HG03378 (cell line): Measurements from ENCODE around the gene ATP8B2.
"Not testable (repeated sequence)": the region's sequence is repeated elsewhere in the genome, so short reads cannot be mapped to it uniquely, and the experiment has no call there.

Experiments used
- ATAC-seq: cut with Tn5 transposase; IDR thresholded peaks from one replicate; pipeline ENCODE4 v1.9.1; 2021; ENCODE audit warnings: mild to moderate bottlenecking, moderate library complexity; ENCODE audit not compliant: unreplicated experiment

The ATP8B2 gene

GRCh38 chr1:154324669-154325582 lies at the start of gene ATP8B2:
ATP8B2 (plus strand) TSS chr1:154325525; CDS start chr1:154328142, 2,617 bp downstream.
- no peak for ATAC-seq

GRCh38 chr1:154276797-154277196 lies 48.5 kb upstream of the ATP8B2 start:
- no peak for ATAC-seq

- ATAC-seq: not testable (repeated sequence)
These were observed 37.7 kb upstream of the ATP8B2 start for GRCh38 chr1:154287591-154287990.

- no peak for ATAC-seq
These were observed 36.7 kb upstream of the ATP8B2 start for GRCh38 chr1:154288661-154289060.

- ATAC-seq: no peak
These were observed 34.4 kb upstream of the ATP8B2 start for GRCh38 chr1:154290921-154291320.

- ATAC-seq: no peak
These were observed 29.7 kb upstream of the ATP8B2 start for GRCh38 chr1:154295408-154296235.

GRCh38 chr1:154301582-154301981 lies 23.7 kb upstream of the ATP8B2 start:
- ATAC-seq: no peak

GRCh38 chr1:154304664-154305337 lies 20.5 kb upstream of the ATP8B2 start:
- ATAC-seq: no peak

- no peak for ATAC-seq
These were observed 19.2 kb upstream of the ATP8B2 start for GRCh38 chr1:154306151-154306550.

GRCh38 chr1:154307670-154308270 lies 17.6 kb upstream of the ATP8B2 start:
- ATAC-seq: not testable (repeated sequence)

GRCh38 chr1:154309136-154309535 lies 16.2 kb upstream of the ATP8B2 start:
- not testable (repeated sequence) for ATAC-seq

GRCh38 chr1:154312229-154313065 lies 12.9 kb upstream of the ATP8B2 start:
- ATAC-seq: not testable (repeated sequence)

- no peak for ATAC-seq
These were observed 12.3 kb upstream of the ATP8B2 start for GRCh38 chr1:154313066-154313356.

- ATAC-seq: not testable (repeated sequence)
These were observed 11.1 kb upstream of the ATP8B2 start for GRCh38 chr1:154314226-154314625.

- no peak for ATAC-seq
These were observed 8.6 kb upstream of the ATP8B2 start for GRCh38 chr1:154316704-154317103.

- no peak for ATAC-seq
These were observed 6.9 kb upstream of the ATP8B2 start for GRCh38 chr1:154318386-154318785.

GRCh38 chr1:154320882-154321608 lies 4.3 kb upstream of the ATP8B2 start, which contains the start of gene AQP10:
AQP10 (plus strand) TSS chr1:154321093; CDS start chr1:154321156, 63 bp downstream.
- ATAC-seq: no peak

GRCh38 chr1:154321609-154321934 lies 3.8 kb upstream of the ATP8B2 start:
- ATAC-seq: not testable (repeated sequence)

GRCh38 chr1:154323493-154323892 lies 1.8 kb upstream of the ATP8B2 start:
- no peak for ATAC-seq
